Spinal cord (tissue), 10 donors: ENCODE measurements around the gene ZNF219. TPM values are rescaled to one million over a fixed set of nuclear protein-coding genes. Genes with fewer than 3 reads are reported as not detected.

Experiments
- DNase-seq, 6 donors: peaks; one replicate each; pipeline versions ENCODE4 v3.0.0 to v3.0.0-alpha.2; 2013 to 2015; ENCODE audit warnings: low spot score in 6 of 6, low read depth in 4 of 6
- H3K27ac ChIP-seq: one replicate; pipeline ENCODE4 v1.5.1; 2013; ENCODE audit warnings: low read depth, low read length, control low read depth
- H3K27me3 ChIP-seq: one replicate; pipeline ENCODE4 v1.6.1; 2013; ENCODE audit warnings: low read length; ENCODE audit not compliant: control insufficient read depth, insufficient read depth
- H3K36me3 ChIP-seq: one replicate; pipeline ENCODE4 v1.6.1; 2013; ENCODE audit warnings: low read length; ENCODE audit not compliant: control insufficient read depth, insufficient read depth
- H3K4me1 ChIP-seq: one replicate; pipeline ENCODE4 v1.6.1; 2013; ENCODE audit warnings: low read length; ENCODE audit not compliant: control insufficient read depth, insufficient read depth
- H3K4me3 ChIP-seq: one replicate; pipeline ENCODE4 v1.5.1; 2013; ENCODE audit warnings: low read depth, low read length, control low read depth
- H3K9me3 ChIP-seq: one replicate; pipeline ENCODE4 v1.6.1; 2013; ENCODE audit warnings: low read length; ENCODE audit not compliant: control insufficient read depth, insufficient read depth
- WGBS: methylation state at CpG from one replicate; pipeline ENCODE4 v1.1.5; 2013; ENCODE audit warnings: missing lambda C conversion rate; ENCODE audit not compliant: insufficient coverage; 5-methylcytosine and 5-hydroxymethylcytosine counted together
- polyA plus RNA-seq, 2 donors: library from polyadenylated mRNA; unstranded; fragments of 120-200 nt; gene quantifications; one replicate each; pipeline ENCODE4 v1.2.1, GENCODE V29; 2013; ENCODE audit not compliant: insufficient read length in 2 of 2
- total RNA-seq, 2 donors: library from RNA; depleted of rRNA in 1 of 2; stranded (reverse); fragments of 120-200 nt in 1 of 2; fragments of >200 nt in 1 of 2; gene quantifications; one replicate each; pipeline versions ENCODE4 v1.2.3 to v1.2.4, GENCODE V29; 2013 to 2014
- donor health status: healthy.

Gene ZNF219
- total and polyA plus RNA-seq, 4 donors: 4.7 to 48.8 (median 27.7) TPM

GRCh38 chr14:21090194-21090939, 8.1 kb downstream of the ZNF219 start:
- WGBS: 87% methylated on average over 38 of the region's 45 CpGs
- Histone ChIP-seq H3K36me3 (peaks cover 61% of the 10 kb centered on the region), H3K9me3 (no peaks in the 10 kb centered on the region), H3K27ac (no peak overlapping the region), H3K27me3 (no peaks in the 10 kb centered on the region), H3K4me1 (peaks cover 42% of the 10 kb centered on the region), H3K4me3 (no peak overlapping the region)
- no peak for DNase-seq

- Histone ChIP-seq H3K27ac (no peak overlapping the region), H3K27me3 (no peaks in the 10 kb centered on the region), H3K36me3 (peaks cover 67% of the 10 kb centered on the region), H3K9me3 (no peaks in the 10 kb centered on the region), H3K4me3 (no peak overlapping the region), H3K4me1 (peaks cover 42% of the 10 kb centered on the region)
- DNase-seq: no peak
- 64% methylated on average over 4 of the region's 5 CpGs for WGBS
Measured at GRCh38 chr14:21089877-21090193, 8.6 kb downstream of the ZNF219 start.

GRCh38 chr14:21089271-21089670, 9.2 kb downstream of the ZNF219 start:
- no CpG with 5 or more reads among the region's 1 CpG for WGBS
- Histone ChIP-seq H3K4me1 (peaks cover 40% of the 10 kb centered on the region), H3K27me3 (no peaks in the 10 kb centered on the region), H3K27ac (no peak overlapping the region), H3K36me3 (peaks cover 72% of the 10 kb centered on the region), H3K9me3 (no peaks in the 10 kb centered on the region), H3K4me3 (no peak overlapping the region)
- DNase-seq: no peak

GRCh38 chr14:21088687-21089086, 9.8 kb downstream of the ZNF219 start:
- 90% methylated on average over 4 of the region's 4 CpGs for WGBS
- peaks cover 34% of the 10 kb centered on the region for H3K4me1 ChIP-seq
- no peak for DNase-seq
- no peak overlapping the region for H3K27ac ChIP-seq
- H3K9me3 ChIP-seq: no peaks in the 10 kb centered on the region
- peaks cover 78% of the 10 kb centered on the region for H3K36me3 ChIP-seq
- H3K27me3 ChIP-seq: no peaks in the 10 kb centered on the region
- H3K4me3 ChIP-seq: no peak overlapping the region

- peak overlapping the region; percentile 69 for H3K27ac ChIP-seq
- no peaks in the 10 kb centered on the region for H3K9me3 ChIP-seq
- DNase-seq: peak in 4 of 6 donors; percentile 82 to 99 (median 94)
- WGBS: 5% methylated on average over 16 of the region's 19 CpGs
- H3K27me3 ChIP-seq: no peaks in the 10 kb centered on the region
- H3K4me3 ChIP-seq: no peak overlapping the region
- peaks cover 22% of the 10 kb centered on the region for H3K4me1 ChIP-seq
- peaks cover 81% of the 10 kb centered on the region for H3K36me3 ChIP-seq
Measured at GRCh38 chr14:21087294-21088091, 11.0 kb downstream of the ZNF219 start.

- DNase-seq: no peak
- Histone ChIP-seq H3K36me3 (peaks cover 81% of the 10 kb centered on the region), H3K27ac (peak overlapping the region; percentile 69), H3K27me3 (no peaks in the 10 kb centered on the region), H3K9me3 (no peaks in the 10 kb centered on the region), H3K4me3 (no peak overlapping the region), H3K4me1 (peaks cover 23% of the 10 kb centered on the region)
- WGBS: 60% methylated on average over 4 of the region's 4 CpGs
Measured at GRCh38 chr14:21086908-21087293, 11.6 kb downstream of the ZNF219 start.

GRCh38 chr14:21084998-21085853, 13.2 kb downstream of the ZNF219 start:
- no peak for DNase-seq
- Histone ChIP-seq H3K9me3 (no peaks in the 10 kb centered on the region), H3K4me1 (peaks cover 16% of the 10 kb centered on the region), H3K27me3 (no peaks in the 10 kb centered on the region), H3K27ac (no peak overlapping the region), H3K4me3 (no peak overlapping the region), H3K36me3 (peaks cover 81% of the 10 kb centered on the region)
- WGBS: 81% methylated on average over 11 of the region's 17 CpGs

- peaks cover 83% of the 10 kb centered on the region for H3K36me3 ChIP-seq
- H3K4me3 ChIP-seq: no peak overlapping the region
- no peaks in the 10 kb centered on the region for H3K9me3 ChIP-seq
- no peaks in the 10 kb centered on the region for H3K27me3 ChIP-seq
- H3K4me1 ChIP-seq: peaks cover 16% of the 10 kb centered on the region
- no peak overlapping the region for H3K27ac ChIP-seq
- DNase-seq: no peak
- WGBS: 75% methylated on average over 1 of the region's 2 CpGs
Measured at GRCh38 chr14:21084396-21084795, 14.1 kb downstream of the ZNF219 start.

- Histone ChIP-seq H3K27ac (no peak overlapping the region), H3K4me3 (no peak overlapping the region), H3K27me3 (no peaks in the 10 kb centered on the region), H3K4me1 (peaks cover 16% of the 10 kb centered on the region), H3K9me3 (no peaks in the 10 kb centered on the region), H3K36me3 (peaks cover 84% of the 10 kb centered on the region)
- 90% methylated on average over 11 of the region's 11 CpGs for WGBS
- no peak for DNase-seq
Measured at GRCh38 chr14:21083565-21084325, 14.7 kb downstream of the ZNF219 start.
